WERI-Rb-1 (cell line): ENCODE results near the gene ZBED5.
"Not testable (repeated sequence)": the region's sequence is repeated elsewhere in the genome, so short reads cannot be mapped to it uniquely, and the experiment has no call there.

Experiments
- DNase-seq: peaks from one replicate; pipeline ENCODE4 v3.0.0-alpha.2; 2020
- H3K27ac ChIP-seq: fragments of 250-450 bp; sonication (Bioruptor Pico); 2 replicates; pipeline ENCODE4 v1.5.1; 2020; ENCODE audit warnings: mild to moderate bottlenecking, moderate library complexity
- H3K27me3 ChIP-seq: fragments of 250-450 bp; sonication (Bioruptor Pico); 2 replicates; pipeline ENCODE4 v1.5.1; 2021; ENCODE audit warnings: mild to moderate bottlenecking, low read depth, moderate library complexity; ENCODE audit not compliant: insufficient read depth, severe bottlenecking
- H3K36me3 ChIP-seq: fragments of 250-450 bp; sonication (Bioruptor Pico); 2 replicates; pipeline ENCODE4 v1.5.1; 2020; ENCODE audit warnings: mild to moderate bottlenecking, moderate library complexity
- H3K4me3 ChIP-seq: 2 replicates; pipeline ENCODE4 v1.5.1; 2011; ENCODE audit warnings: low read depth, mild to moderate bottlenecking, control low read depth, low read length
- H3K9me3 ChIP-seq: fragments of 250-450 bp; sonication (Bioruptor Pico); 2 replicates; pipeline ENCODE4 v1.5.1; 2021; ENCODE audit warnings: mild to moderate bottlenecking, moderate library complexity; ENCODE audit not compliant: severe bottlenecking
- TF ChIP-seq, protein P1 (sequence below): IDR thresholded peaks from 2 replicates; pipeline ENCODE4 v1.5.1; 2011; ENCODE audit warnings: low read depth, mild to moderate bottlenecking, control low read depth, inconsistent platforms, low read length

Gene ZBED5

DNA sequence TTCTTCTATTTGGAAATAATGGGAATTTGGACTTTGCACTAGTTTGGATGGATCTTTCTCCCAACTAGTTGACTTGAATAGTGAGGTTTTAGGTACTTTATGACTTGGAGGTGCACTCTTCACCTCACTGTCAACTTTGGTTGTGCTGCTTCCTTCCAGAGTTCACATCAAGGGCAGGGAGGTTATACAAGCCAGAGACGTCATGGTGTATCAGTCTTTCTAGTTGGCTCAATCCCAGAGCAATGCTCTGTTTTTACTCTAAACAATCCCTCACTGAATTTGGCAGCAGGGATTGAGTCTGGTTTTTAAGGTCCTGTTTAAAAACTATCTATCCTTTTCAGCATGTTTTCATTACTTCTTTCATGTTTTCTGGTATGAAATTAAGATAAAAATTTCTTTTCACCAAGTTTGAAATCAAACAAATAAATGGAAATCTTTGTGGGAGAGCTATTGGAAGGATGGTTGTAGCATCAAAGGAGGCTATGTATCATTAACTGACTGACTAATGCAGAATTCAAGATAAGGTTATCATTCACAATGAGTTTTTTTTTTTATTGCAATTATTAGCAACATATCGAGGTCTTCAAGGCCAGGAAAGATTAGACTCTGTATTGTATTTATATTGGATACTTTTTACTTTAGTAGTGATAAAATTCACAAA is 28.0 kb upstream of the ZBED5 start:
- H3K27ac ChIP-seq, result no peak overlapping the region
- H3K27me3 ChIP-seq, result no peaks in the 10 kb centered on the region
- H3K9me3 ChIP-seq, result peaks cover 7% of the 10 kb centered on the region
- DNase-seq, result no peak
- no peak overlapping the region for H3K4me3 ChIP-seq
- TF ChIP-seq, protein P1, sequence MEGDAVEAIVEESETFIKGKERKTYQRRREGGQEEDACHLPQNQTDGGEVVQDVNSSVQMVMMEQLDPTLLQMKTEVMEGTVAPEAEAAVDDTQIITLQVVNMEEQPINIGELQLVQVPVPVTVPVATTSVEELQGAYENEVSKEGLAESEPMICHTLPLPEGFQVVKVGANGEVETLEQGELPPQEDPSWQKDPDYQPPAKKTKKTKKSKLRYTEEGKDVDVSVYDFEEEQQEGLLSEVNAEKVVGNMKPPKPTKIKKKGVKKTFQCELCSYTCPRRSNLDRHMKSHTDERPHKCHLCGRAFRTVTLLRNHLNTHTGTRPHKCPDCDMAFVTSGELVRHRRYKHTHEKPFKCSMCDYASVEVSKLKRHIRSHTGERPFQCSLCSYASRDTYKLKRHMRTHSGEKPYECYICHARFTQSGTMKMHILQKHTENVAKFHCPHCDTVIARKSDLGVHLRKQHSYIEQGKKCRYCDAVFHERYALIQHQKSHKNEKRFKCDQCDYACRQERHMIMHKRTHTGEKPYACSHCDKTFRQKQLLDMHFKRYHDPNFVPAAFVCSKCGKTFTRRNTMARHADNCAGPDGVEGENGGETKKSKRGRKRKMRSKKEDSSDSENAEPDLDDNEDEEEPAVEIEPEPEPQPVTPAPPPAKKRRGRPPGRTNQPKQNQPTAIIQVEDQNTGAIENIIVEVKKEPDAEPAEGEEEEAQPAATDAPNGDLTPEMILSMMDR, result no peak
- no peaks in the 10 kb centered on the region for H3K36me3 ChIP-seq

- H3K27ac ChIP-seq, DNase-seq, H3K36me3 ChIP-seq: not testable (repeated sequence)
Observed at GRCh38 chr11:10884292-10884691, 26.4 kb upstream of the ZBED5 start.

GRCh38 chr11:10881892-10882291 is 24.0 kb upstream of the ZBED5 start:
- peaks cover 3% of the 10 kb centered on the region for H3K9me3 ChIP-seq
- H3K27me3 ChIP-seq, result no peaks in the 10 kb centered on the region
- H3K4me3 ChIP-seq, result no peak overlapping the region
- TF ChIP-seq, protein P1, result no peak
- DNase-seq, result no peak
- no peaks in the 10 kb centered on the region for H3K36me3 ChIP-seq
- H3K27ac ChIP-seq, result no peak overlapping the region

More at GRCh38 chr11:10884292-10884691, 26.4 kb upstream of the ZBED5 start:
- H3K27me3 ChIP-seq, H3K9me3 ChIP-seq, H3K4me3 ChIP-seq: not testable (repeated sequence)

GRCh38 chr11:10878408-10879214 is 20.8 kb upstream of the ZBED5 start:
- Histone ChIP-seq H3K36me3 (no peaks in the 10 kb centered on the region), H3K27ac (peak overlapping the region; percentile 59), H3K4me3 (no peak overlapping the region), H3K27me3 (no peaks in the 10 kb centered on the region), H3K9me3 (peaks cover 3% of the 10 kb centered on the region)
- TF ChIP-seq, protein P1, result peak; percentile 67
- peak; percentile 58 for DNase-seq

GRCh38 chr11:10876158-10876557 is 18.3 kb upstream of the ZBED5 start:
- TF ChIP-seq, protein P1, result no peak
- Histone ChIP-seq H3K27me3 (no peaks in the 10 kb centered on the region), H3K9me3 (peaks cover 10% of the 10 kb centered on the region), H3K4me3 (no peak overlapping the region), H3K27ac (no peak overlapping the region), H3K36me3 (no peaks in the 10 kb centered on the region)
- DNase-seq, result no peak

- Histone ChIP-seq H3K9me3 (peaks cover 10% of the 10 kb centered on the region), H3K27ac (no peak overlapping the region), H3K36me3 (no peaks in the 10 kb centered on the region), H3K27me3 (no peaks in the 10 kb centered on the region), H3K4me3 (no peak overlapping the region)
- DNase-seq, result no peak
- TF ChIP-seq, protein P1, result no peak
Observed at GRCh38 chr11:10875430-10876021, 17.7 kb upstream of the ZBED5 start.
